GM18526 (cell line): ENCODE data around the gene NADK2.
A peak's percentile ranks its signal among the peaks of the same experiment; 100 is the strongest.

Experiments
- POLR2A ChIP-seq: IDR thresholded peaks from 3 replicates; pipeline ENCODE4 v1.6.1; 2011; ENCODE audit not compliant: insufficient read length; ENCODE audit errors: extremely low read depth

The NADK2 gene

DNA sequence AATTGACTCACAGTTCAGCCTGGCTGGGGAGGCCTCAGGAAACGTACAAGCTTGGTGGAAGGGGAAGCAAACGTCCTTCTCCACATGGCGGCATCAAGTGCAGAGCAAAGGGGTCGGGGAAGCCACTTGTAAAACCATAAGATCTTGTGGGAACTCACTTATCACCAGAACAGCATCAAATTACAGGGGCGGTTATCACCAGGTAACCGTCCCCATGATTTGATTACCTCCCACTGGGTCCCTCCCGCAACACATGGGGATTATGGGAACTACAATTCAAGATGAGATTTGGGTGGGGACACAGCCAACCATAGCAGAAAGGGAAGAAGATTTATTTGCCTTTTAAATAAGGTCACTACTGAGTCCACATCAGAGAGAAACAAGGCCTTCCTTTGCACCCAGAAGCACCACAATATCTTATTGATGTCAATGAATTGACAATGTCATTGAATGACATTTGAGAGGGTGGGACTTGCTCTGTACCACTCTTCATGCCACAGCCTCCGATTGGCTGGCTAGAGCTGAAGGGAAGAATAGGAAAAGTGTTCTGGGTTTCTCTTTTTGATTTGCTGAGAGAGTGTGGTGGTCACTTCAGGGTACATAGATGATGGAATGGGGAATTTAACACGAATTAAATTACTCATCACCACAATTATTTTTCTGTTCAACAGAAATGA lies 78.8 kb downstream of the NADK2 start:
- no peak for TF ChIP-seq POLR2A

DNA sequence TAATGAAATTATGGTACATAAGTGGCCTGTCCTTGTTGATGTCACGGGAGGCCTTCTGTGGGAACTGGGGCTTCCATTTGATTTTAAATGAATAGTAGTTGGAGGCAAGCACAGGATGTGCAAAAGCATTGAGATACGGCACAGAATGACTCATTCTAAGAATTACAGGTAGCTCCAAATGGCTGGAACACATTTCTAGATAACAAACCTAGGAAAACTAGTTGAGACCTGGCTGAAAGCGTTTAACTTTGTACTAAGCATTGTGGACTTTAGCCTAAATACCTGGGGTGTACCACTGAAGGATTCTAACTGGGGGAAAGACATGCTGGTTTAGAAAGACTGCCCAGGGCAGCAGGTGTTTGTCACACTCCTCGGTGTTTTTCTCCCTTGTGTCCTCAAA lies 80.4 kb downstream of the NADK2 start:
- TF ChIP-seq POLR2A = no peak

DNA sequence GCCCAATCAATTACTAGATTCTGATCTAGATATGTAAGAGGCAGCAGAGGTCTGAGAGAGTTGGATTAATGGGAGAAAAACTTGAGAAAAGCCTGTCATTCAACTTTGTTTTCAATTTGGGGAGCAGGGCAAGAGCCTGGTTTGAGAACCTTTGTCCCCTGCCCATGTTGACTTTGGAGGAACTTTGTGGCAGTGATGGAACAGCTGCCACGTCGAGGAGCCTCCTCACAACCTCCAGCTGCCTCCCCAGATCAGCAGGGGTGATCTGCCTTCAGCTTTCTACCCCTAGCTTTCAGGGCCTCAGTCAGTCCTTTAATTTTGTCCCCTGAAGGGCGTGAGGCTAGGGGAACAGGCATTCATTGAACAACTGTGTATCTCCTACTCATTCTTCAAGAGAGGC lies 81.1 kb downstream of the NADK2 start:
- no peak for TF ChIP-seq POLR2A

DNA sequence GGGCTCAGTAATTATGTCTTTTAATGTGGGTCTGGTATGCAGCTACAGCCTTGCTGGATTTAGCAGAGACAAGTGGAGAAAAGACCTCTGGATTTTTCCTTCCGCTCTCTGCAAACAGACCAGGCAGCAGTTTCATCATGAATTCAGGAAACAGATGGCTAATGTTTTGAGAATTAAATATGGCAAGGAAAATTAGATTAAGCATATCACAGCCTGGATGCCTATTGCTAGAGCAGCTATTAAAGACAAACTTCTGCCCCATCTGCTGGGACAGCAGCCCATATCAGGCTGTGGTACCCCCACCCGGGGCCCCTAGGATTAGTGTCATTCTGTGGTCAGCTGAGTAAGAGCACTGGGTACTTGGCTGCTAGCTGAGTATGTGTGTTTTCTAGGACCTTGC lies 83.6 kb downstream of the NADK2 start:
- no peak for TF ChIP-seq POLR2A

DNA sequence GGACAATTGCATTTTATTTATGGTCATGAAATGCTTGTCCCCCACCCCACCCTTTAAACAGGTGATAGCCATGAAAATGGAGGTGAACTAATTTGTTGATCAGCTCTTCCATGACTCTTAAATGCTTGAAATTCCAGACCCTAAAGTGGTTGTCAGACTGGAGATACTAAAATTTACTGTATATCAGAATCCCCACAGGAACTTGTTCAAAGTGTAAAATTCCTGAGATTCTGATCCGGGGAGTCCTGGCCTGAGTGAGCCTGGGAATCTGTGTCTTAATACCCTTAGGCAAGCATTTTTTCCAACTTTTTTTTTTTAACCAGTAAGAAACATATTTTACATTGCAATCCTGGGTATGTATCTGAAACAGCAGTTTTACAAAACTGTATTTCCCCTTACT lies 85.1 kb downstream of the NADK2 start:
- TF ChIP-seq POLR2A = no peak

DNA sequence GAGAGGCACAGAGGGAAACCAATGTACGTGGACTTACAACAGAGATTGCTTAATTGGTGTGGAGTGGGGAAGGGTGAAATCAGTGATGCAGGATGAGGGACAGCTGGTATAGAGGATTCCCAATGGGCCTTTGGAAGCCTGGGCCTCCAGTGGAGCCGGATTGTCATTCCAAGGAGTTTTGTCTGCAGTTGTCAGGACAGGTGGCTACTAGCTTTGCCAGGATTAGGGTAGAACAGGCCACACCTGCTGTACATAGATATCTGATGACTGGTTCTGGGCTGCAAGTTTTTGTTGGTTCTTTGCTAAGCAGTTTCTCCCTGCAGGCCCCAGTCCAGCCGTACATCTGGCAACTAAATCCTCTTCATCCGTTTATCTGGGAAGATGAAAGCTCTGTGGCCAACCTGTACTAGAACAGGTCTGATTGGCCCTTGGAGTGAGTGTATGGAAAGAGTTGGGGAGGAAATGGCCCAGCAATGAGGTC lies 85.6 kb downstream of the NADK2 start:
- TF ChIP-seq POLR2A = no peak

DNA sequence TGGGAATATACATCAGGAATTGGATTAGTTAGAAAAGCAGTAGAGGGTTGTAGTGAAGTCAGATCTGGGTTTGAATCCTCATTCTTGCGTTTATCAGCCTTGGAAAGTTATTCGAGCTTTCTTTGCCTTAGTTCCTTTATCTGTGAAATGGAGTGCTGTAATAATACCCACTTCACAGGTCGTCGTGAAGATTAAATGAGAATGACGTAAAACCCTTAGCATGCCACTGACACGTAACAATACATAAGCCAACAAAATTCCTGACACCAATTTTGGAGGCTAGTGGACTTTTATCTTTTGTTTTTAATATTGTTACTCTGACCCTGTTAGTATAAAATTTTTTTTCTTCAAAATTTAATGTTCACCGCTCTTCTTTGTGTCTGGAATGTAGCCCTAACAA lies 86.4 kb downstream of the NADK2 start:
- no peak for TF ChIP-seq POLR2A

DNA sequence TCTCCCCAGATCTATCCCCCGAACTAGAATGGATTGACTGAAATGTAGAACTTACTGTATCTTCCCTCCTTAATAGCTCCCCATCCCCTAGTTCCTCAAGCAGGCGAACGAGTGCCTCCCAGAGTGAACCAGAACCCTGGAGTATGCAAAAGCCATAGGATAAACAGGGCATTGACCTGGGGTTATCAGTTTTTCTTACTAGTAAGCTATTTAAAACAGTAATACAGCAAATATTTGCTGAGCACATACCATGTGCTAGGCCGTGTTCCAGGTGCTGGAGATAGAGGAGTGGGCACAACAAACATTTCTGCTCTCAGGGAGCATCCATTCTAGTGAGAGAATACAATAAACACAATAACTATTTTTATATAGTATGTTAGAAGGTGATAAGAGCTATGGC lies 88.0 kb downstream of the NADK2 start:
- TF ChIP-seq POLR2A = no peak

DNA sequence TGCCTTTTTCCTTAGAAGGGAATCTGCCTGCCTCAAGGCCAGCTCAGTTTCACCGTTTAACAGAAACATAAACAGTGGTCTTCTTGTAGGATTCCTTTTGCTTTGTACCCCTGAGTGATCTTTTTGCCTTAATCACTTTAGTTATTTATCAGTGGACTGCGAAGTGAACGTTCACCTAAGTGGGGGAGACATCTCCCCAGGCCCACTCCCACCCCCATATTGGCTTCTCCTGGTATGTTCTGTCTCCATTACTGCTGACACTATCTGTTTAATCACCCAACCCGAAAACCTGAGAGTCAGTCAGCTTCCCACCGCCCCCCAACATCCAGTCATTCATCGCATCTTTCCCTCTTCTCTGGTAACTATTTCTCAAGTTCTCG lies 88.4 kb downstream of the NADK2 start:
- TF ChIP-seq POLR2A = no peak

DNA sequence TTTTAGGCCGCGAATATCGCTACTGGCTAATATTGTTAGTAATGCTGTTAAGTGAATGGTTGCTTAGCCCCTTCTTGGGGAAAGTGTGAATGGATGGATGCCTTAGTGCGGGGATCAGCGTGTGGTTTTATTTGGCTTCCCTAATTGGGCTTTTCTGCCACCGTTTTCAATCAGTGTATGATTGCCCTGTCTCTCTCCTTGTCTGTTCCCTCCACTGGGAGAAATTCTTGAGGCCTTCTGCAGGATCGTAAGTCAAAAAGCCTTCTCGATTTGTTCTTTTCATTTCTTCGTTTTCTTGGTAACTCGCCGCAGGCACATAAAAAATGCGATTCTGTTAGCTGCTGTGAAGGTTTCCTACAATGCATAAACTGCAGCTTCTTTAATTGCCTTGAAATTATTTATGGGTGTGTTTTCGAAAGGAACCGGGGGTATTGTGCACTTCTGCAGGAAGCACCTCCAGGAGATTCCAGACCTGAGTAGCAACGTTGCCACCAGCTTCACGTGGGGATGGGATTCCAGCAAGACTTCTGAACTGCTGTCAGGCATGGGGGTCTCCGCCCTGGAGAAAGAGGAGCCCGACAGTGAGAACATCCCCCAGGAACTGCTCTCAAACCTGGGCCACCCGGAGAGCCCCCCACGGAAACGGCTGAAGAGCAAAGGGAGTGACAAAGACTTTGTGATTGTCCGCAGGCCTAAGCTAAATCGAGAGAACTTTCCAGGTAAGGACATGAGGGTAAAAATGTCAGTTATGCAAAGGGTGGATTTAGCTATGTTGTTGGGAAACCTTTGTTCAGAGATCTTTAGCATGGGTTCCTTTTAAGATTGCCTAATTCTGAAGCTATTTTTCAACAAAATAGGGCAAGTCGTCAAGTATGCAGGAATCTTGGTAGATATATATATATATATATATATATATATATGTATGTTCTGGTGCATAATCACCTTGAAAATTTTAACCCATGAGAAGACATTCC lies 89.1 kb downstream of the NADK2 start:
- TF ChIP-seq POLR2A = no peak

DNA sequence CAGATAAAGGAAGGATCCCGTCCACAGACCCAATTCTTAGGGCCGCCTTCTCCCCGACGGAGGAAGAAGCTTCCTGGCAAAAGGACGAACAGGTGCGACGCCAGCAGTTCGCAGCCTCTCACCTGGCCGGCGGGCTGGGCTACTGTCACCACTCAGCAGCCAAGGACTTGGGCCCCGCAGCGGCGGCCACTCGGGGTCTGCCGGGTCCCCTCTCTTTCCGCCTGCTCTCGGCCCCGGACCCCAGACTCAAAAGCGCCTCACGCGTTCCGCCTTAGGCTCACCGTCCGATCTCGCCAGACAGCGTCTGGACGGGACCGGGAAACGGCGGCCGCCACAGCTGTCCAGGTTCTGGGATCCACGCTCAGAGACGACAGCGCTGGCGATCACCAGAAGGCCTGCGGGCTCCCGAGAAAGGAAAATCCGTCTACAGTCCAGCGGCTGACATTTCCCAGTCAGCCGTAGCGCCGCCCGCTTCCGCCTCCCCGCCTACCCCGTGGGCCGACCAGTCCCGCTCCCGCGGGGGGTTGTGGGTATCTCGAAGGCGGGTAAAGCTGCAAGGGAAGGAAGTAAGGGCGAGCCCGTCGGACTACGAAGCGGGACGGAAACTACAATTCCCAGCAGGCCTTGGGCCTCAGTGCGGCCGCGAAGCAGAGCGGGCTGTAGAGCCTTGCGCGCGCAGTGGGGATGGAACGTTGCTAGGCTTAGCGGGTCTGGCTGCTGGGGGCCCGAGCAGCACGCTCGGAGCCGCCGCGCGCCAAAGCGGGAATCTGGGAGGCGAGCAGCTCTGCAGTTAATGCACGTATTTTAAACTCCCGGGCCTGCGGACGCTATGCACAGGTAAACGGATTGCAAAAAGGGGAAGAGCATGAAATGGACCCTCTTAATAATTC lies 90.0 kb downstream of the NADK2 start, which contains the start of the genes LMBRD2 and SKP2:
LMBRD2 (minus strand) TSS at position 454 of the 890 bp plus-strand sequence. CDS start 8,538 bp downstream, outside the sequence.
SKP2 (plus strand) TSS at position 678 of the 890 bp plus-strand sequence; CDS start at position 830, 152 bp downstream.
- peak; percentile 91 for TF ChIP-seq POLR2A

DNA sequence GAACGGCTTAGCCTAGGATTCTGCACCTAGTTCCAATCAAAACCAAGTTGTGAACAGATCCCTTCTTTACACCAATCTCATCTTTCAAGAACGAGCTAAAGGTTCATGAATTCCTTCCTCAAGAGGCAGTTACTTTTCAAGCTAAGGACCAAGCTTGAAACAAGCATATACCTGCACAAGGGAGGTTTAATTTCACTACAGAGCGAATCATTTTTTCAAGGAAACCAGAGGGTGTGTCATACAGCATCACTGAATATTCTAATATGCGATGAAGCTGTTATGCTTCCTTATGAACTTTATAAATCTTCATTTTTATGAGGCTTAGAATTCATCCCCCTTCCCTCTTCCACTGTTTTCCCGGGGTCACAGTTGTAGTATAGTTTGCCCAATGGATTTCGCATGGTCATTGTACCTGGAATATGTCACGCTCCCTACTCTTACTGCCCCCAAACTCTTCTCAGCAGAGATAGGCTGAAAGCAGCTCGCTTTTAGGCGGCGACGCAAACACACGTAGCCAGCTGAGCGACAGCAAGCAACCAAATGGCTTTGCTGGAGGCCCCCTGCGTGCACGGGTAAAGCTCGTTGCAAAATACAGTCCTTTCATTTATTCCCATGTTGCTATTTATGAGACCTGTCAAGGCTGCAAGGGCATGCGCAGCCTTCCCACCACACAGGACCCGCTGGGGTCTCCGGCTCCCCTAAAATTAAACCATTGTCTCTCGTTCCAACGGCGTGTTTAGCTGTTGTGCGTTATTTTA lies 90.9 kb downstream of the NADK2 start:
- TF ChIP-seq POLR2A = no peak

DNA sequence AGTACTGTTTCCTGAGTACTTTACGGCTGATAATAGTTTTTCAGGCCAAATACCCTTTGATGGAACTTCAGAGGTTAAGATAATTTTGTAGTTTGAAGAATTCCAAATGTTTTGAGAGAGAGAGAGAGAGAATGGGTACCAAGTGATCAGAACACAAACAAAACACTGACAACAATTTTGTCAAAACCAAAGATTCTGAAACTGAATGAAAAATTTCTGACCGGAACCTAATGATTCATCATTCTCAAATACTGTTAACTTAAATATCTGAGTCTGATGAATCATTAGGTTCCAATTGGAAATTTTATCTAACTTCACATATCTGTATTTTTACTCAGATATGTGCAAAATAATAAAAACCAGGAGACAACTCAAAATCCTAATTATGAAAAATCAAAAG lies 94.0 kb downstream of the NADK2 start:
- TF ChIP-seq POLR2A = no peak

DNA sequence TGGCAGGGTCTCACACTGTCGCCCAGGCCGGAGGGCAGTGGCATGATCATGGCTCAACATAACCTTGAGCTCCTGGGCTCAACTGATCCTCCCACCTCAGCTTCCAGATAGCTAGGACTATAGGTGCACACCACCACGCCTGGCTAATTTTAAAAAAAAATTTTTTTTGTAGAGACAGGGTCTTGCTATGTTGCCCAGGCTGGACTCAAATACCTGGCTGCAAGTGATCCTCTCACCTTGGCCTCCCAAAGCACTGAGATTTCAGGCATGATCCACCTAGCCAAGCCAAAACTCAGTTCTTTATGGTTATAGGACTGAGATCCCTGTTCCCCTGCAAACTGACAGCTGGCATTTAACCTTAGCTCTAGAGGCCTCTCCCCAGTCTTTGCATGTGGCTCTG lies 95.3 kb downstream of the NADK2 start:
- no peak for TF ChIP-seq POLR2A

DNA sequence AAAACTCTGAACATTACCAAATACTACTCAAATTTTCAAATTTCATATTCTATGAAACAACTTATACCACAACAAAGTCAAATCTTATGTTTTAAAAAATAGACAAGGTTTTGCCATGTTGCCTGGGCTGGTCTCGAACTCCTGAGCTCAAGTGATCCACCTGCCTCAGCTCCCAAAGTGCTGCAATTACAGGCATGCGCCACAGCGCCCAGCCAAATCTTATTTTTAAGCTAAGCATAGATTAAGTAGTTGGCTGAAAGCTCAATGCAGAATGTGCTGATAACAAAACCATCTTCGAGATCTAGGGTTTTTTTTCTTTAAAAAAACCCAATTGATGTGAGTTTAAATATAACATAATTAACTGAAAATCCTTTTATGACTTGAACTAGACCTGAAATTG lies 96.4 kb downstream of the NADK2 start:
- TF ChIP-seq POLR2A = no peak
